Gastrocnemius medialis (tissue), 4 donors: Measurements from ENCODE around the gene TPTE.
"Not testable (repeated sequence)": the region's sequence is repeated elsewhere in the genome, so short reads cannot be mapped to it uniquely, and the experiment has no call there.

ENCODE experiments used
- POLR2A ChIP-seq, 2 donors: fragments of 450-650 bp; IDR thresholded peaks; one replicate each; pipeline ENCODE4 v1.6.1; 2017; ENCODE audit warnings: antibody characterized with exemption in 2 of 2, mild to moderate bottlenecking in 2 of 2, moderate library complexity in 2 of 2
- TF ChIP-seq, protein P1 (sequence below), 5 experiments: fragments of 450-650 bp in 3 of 5; fragments of 200-600 bp in 2 of 5; sonication (generic) in 2 of 5; IDR thresholded peaks in 4 of 5; conservative IDR thresholded peaks in 1 of 5; 1 replicate in 4 of 5; 2 replicates in 1 of 5; pipeline ENCODE4 v1.5.1; 2016 to 2019; ENCODE audit warnings: antibody characterized with exemption in 5 of 5, mild to moderate bottlenecking in 3 of 5, moderate library complexity in 3 of 5

GRCh38 chr21:10630829-10631228 is 109.4 kb downstream of the TPTE start:
- TF ChIP-seq, protein P1, sequence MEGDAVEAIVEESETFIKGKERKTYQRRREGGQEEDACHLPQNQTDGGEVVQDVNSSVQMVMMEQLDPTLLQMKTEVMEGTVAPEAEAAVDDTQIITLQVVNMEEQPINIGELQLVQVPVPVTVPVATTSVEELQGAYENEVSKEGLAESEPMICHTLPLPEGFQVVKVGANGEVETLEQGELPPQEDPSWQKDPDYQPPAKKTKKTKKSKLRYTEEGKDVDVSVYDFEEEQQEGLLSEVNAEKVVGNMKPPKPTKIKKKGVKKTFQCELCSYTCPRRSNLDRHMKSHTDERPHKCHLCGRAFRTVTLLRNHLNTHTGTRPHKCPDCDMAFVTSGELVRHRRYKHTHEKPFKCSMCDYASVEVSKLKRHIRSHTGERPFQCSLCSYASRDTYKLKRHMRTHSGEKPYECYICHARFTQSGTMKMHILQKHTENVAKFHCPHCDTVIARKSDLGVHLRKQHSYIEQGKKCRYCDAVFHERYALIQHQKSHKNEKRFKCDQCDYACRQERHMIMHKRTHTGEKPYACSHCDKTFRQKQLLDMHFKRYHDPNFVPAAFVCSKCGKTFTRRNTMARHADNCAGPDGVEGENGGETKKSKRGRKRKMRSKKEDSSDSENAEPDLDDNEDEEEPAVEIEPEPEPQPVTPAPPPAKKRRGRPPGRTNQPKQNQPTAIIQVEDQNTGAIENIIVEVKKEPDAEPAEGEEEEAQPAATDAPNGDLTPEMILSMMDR (IDR thresholded peaks at IDR 0.05 in 4 of 5, conservative IDR thresholded peaks at IDR 0.05 in 1 of 5), result not testable (repeated sequence)
- not testable (repeated sequence) for TF ChIP-seq POLR2A (IDR thresholded peaks at IDR 0.05)
